ENCODE measurements around the gene FUBP3.

GRCh38 chr9:130651752-130652151 lies 72.4 kb downstream of the FUBP3 start:
- TF ChIP-seq, protein P1, sequence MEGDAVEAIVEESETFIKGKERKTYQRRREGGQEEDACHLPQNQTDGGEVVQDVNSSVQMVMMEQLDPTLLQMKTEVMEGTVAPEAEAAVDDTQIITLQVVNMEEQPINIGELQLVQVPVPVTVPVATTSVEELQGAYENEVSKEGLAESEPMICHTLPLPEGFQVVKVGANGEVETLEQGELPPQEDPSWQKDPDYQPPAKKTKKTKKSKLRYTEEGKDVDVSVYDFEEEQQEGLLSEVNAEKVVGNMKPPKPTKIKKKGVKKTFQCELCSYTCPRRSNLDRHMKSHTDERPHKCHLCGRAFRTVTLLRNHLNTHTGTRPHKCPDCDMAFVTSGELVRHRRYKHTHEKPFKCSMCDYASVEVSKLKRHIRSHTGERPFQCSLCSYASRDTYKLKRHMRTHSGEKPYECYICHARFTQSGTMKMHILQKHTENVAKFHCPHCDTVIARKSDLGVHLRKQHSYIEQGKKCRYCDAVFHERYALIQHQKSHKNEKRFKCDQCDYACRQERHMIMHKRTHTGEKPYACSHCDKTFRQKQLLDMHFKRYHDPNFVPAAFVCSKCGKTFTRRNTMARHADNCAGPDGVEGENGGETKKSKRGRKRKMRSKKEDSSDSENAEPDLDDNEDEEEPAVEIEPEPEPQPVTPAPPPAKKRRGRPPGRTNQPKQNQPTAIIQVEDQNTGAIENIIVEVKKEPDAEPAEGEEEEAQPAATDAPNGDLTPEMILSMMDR (IDR thresholded peaks at IDR 0.05; ENCODE audit: low read depth, low read length, poor library complexity, severe bottlenecking), result no peak
- TF ChIP-seq EZH2phosphoT487 (IDR thresholded peaks at IDR 0.05; ENCODE audit: borderline replicate concordance, low read length), result no peak

All from DOHH2 (cell line).